GM19193 (cell line): ENCODE measurements around the gene TMEM171.

ENCODE experiments used
- POLR2A ChIP-seq: IDR thresholded peaks from 4 replicates; pipeline ENCODE4 v1.6.1; 2011; ENCODE audit not compliant: insufficient read depth, insufficient read length; ENCODE audit errors: extremely low read depth

The TMEM171 gene

DNA sequence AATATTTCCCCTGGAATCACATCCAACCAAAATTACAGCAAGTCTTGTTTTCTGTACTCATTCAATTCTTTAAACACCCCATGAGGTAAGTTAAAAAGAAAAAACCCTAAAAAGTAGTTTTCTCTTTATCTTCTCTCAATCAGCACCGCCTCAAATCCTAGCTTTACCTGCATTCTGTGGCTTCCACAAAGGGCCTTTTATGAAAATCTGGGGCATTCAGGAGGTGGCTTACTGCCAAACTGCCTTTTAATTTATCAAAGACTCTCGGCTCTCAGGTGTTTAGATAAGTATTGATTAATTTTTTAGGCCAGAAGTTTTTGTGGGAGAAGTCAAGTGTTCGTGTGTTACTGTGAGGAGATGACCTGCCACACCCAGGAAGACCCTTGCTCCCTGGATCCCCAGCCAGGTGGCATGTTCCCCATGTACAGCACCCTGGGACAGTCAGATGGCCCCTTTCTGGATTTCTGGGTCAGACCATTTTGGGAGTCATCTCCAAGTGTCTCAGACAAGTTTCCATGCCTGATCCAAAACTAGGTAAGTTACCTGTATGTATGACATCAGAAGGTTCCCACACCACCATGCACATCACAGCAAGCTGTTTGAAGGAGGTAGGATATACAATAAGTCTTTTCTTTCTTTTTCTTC lies 6.2 kb upstream of the TMEM171 start:
- no peak for TF ChIP-seq POLR2A

DNA sequence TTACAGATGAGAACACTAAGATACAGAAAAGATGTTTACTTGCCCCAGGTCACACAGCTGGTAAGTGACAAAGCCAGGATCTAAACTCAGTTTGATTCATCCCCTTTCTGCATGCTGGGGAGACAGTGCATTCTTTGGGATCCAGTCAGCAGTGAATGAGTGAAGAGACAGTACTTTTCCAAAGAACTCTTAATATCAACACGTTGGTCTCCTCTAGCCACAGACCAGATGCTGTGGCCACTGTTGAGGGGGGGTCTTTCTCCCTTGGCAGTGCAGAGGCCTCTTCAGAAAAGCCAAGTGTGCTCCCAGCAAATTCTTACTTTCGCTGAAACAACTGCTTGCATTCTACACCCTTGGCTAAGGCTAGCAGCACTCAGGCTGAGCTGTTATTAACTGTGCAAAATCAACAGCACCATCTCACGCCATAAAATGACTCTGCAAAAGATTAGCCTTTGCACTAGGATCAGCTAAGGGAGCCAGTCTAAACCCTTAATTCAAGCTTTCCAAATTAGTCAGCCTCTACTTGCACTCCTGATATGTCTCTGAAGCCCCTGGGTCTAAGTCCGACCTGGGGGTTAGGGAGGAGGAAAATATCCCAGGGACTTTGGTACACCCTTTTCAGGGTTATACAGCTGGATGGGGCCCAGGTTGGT lies 4.8 kb upstream of the TMEM171 start:
- no peak for TF ChIP-seq POLR2A

DNA sequence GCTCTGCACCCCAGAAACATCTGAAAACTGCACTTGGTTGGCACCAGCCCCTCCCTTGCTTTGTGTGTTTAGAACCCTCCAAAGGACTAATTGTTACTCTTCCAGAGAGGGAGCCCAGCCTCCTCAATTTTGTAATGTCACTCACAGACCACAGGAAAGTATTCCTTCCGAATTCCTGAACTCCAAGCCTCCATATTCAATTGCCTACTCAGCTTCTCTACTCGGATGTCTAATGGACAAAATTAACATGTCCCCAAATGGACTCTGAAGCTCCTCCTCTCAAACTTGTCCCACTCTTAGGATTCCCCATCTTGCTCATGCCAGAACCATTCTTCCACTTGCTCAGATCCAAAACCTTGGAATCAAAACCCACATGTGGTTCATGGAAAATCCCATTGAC lies 3.9 kb upstream of the TMEM171 start:
- TF ChIP-seq POLR2A = no peak

DNA sequence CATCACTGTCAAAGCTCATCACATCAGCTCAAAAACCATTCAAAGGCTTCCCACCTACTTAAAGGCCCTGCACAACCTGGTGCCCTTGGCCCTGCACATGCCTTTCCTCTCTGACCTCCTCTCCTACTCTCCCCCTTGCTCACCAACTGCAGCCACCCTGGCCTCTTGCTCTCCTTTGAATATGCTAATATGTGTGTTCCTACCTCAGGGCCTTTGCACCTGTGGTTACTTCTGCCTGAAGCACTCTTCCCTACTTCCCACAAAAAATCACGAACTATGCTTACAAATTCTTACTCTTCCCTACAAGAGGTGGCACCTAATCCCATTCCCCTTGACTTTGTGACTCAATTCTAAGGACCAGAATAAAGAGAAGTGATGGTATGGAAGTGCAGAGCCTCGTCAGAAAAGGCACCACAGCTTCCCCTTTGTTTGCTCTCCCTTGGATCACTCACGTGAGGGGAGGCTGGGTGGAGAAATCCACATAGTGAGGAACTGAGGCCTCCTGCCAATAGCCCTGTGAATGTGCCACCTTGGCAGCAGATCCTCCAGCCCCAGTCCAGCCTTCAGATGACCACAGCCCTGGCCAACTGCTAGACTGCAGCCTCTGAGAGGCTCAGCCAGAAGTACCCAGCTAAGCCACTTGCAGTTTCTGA lies 3.2 kb upstream of the TMEM171 start:
- no peak for TF ChIP-seq POLR2A

DNA sequence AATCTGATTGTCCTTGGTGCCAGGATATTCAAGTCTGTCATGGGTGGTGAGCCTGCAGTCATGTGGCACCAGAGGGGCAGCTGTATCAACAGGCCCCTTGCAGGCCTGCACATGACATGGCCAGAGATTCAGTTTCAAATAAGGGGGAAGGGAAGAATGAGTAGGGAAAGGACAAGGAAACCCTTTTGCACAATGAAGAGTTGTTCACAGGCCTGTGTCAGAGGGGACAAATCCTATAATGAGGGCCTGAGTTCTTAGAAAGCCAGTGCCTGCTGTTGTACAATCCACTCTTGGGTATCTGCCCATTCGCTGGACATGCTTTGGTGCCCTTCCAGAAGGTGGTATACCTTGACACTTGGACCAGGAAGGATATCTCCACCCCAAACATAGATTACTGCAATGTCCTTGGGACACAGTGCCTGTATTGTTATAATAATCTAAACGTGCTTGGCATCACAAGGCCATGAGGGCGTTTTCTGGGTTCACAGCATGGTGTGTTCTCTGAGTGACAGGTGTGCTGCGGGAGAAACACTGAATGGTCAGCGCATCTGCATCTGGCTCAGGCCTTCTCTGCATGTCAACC lies 1.9 kb upstream of the TMEM171 start:
- no peak for TF ChIP-seq POLR2A

DNA sequence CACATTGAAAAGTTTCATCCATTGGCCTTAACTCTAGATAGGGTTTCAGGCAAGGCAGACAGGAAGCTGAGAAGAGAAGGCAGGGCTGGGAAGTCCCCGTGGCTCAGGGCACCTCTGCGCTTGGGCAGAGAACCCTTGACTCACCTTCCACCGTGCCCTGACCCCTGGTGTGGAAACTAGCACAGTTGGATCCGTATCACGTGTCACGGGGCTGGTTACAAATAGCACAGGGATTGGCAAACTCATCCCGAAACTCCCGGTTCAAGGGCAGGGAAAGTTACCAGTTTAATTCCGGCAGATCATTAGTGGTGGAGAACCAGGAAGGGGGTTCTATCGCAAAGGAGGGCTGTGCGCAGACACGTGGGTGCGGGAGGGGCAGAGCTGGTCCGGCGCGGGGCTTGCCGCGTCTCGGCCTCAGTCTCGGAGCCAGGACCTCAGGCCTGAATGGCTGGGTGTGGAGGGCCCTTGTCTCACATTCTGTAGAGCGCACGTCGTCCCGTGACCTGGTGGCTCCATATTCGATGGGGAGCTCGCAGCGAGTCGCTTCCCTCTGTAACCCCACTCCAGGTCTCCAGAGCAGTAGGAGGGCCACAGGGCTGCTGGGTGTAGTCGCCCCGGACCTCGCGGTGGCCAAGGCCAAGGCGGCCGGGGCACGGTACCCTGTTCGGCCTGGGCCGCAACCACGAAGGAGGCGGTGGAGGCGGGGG lies 771 bp upstream of the TMEM171 start:
- no peak for TF ChIP-seq POLR2A

DNA sequence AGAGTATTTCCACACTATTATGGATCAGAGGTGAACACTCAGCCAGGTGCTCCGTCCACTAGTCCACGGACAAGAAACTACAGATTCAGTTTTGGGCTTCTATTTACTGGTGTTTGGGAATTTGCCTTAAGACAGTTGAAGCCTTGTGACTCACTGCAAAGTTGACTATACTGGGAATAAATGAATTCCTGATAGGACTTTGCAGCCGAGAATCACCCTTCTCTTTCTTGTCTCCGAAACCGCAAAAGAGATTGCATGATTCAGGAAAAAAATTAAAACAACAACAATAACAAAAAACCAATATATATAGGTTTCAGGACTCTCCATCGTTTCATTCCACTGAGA lies 716 bp downstream of the TMEM171 start:
- no peak for TF ChIP-seq POLR2A

DNA sequence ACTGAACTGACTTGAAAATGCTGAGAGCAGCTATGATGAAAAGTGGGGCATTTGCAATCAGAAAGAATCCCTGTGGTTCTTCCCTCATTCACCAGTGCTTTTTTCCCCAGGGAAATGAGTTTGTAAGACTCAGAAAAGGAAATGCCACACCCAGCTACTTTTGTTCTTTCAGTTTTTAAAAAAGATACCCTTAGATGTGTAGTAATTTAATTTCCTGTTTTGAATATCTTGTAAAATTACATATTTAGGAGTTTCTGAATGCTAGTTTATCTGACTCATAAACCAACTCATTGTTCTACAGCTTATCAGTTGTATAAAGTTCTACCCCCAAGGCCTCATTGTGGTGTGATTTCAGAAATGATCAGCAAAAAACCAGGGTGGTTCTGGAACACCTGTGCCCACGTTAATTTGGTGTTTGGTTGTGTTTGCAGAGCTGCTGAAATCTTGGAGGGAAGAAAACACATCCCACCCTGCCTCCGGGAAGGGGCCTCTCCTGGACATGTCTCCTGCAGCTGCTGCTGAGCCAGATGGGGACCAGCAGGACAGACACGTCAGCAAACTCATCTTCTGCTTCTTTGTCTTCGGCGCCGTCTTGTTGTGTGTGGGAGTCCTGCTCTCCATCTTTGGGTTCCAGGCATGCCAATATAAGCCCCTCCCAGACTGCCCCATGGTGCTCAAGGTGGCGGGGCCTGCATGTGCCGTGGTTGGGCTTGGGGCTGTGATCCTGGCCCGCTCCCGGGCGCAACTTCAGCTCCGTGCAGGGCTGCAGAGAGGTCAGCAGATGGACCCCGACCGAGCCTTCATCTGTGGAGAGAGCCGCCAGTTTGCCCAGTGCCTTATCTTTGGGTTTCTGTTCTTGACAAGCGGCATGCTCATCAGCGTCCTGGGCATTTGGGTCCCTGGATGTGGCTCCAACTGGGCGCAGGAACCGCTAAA lies 2.8 kb downstream of the TMEM171 start:
- no peak for TF ChIP-seq POLR2A

DNA sequence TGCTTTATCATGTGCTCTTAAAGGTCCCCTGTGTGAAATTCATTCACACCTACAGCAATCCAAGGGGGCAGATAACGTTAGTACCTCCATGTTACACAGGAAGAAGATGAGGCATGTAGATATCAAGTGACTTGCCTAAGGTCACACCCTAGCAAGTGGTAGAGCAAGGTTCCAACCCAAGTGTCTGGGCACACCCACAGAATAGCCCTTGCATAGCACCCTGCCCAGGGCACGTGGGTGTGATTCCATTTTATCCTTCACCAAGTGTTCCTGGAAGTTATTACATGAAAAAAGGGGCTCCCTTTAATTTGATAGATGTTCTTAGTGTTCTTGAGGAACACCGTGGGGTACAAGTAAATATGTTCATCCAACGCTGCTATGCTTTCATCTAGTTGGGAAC lies 4.9 kb downstream of the TMEM171 start:
- TF ChIP-seq POLR2A = no peak

DNA sequence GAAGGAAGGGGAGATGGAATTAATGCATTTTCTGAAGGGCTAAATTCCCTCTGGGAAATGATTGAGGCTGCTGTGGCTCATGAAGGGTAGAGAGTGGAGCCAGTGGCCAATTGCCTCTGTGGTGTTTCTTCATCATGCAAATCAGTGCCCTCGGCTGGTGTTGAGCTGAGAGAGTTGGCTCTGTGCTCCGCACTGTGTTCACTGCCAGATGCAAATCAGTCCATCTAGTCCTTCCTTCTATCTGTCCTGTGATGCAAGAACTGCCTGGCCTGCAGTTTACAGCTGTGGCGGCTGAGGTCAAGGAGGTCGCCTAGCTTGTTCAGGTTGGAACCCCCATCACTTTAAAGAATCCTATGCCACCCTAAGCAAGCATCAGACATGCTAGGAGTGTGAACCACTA lies 6.0 kb downstream of the TMEM171 start:
- no peak for TF ChIP-seq POLR2A

DNA sequence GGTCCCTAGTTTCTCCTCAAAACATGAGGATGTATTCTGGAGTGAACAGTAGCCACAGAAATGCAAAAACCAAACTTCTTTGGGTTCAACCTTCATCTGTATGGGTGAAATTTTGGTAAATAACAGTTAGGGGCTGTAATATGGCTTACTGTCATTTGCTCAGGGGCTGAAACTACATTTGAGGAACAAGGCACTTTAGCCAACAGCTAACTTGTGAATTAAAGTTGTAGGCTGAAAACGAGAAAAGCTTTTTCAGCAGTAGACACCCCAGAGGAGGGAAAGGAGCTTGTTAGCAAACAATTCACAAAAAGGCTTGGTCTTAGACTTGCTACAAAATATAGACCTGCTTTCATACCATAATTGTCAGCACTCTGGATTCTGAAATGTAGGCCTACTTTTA lies 6.6 kb downstream of the TMEM171 start:
- TF ChIP-seq POLR2A = no peak

DNA sequence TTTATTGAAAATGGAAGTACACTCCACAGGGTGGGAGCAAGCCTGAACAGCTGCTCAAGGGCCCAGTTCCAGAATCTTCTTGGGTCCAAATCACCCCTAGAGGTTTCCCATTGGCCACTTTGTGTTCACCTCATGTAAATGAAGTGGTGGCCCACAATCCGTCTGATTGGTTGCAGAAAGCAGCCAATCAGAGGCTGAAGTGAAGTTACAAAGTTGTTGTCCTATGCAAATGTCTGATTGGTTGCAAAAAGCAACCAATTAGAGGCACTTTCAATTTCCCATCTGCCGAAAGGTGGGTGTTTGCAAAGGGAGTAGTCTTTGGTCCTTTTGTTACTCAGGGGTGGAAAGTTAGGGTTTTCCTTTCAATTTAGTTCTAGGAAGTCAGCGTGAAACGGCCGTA lies 8.8 kb downstream of the TMEM171 start:
- no peak for TF ChIP-seq POLR2A

DNA sequence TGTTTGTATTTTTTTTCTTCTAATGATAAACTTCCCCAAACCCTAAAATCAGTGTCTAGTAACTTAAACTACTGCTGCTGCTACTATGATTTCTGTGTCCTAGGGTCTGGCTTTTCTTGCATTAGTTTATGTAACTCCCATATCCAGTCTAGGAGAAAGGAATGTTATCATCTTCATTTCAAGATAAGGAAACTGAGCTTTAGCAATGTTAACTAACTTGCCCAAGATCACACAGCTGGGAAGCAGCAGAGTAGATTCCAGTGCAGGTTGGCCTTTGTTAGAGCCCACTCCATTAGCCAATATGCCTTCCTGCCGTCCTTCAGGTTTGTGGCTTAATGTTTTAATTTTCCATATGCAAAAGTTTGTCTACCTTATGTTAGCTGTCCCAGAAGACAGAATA lies 10.4 kb downstream of the TMEM171 start:
- no peak for TF ChIP-seq POLR2A

DNA sequence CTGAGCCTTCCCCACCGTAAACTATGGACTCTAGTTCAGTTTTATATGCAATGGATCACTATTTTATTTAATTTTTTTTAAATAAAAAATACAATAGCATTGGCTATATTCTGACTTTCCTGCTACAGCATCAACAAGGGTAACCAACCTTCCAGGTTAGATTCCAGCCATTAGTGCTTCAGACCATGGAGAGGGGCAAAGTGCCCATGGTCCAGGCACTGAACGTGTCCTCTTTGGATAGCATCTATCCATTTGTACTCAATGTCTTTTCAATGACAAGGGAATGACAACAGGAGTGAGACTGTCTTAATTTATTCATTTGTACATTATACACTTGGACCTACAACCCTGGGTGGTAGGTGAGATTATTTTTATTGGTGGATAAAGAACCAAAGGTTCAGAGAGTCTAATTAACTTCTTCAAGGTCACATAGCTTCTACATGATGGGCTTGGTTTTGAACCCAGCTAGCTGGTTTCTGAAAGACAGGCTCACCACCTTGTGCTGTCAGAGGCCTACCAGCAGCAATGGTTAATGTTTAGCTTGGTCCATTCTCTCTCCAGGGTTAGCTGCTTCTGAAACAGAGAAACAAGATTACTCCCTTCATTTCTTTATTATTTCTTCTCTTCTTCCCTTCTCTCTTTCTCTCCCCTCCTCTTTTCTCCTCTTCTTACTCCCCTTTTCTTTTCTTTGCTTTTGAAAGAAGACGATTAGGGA lies 11.5 kb downstream of the TMEM171 start:
- TF ChIP-seq POLR2A = no peak
